Measurements from ENCODE around the gene ZNF646.

The ZNF646 gene

DNA sequence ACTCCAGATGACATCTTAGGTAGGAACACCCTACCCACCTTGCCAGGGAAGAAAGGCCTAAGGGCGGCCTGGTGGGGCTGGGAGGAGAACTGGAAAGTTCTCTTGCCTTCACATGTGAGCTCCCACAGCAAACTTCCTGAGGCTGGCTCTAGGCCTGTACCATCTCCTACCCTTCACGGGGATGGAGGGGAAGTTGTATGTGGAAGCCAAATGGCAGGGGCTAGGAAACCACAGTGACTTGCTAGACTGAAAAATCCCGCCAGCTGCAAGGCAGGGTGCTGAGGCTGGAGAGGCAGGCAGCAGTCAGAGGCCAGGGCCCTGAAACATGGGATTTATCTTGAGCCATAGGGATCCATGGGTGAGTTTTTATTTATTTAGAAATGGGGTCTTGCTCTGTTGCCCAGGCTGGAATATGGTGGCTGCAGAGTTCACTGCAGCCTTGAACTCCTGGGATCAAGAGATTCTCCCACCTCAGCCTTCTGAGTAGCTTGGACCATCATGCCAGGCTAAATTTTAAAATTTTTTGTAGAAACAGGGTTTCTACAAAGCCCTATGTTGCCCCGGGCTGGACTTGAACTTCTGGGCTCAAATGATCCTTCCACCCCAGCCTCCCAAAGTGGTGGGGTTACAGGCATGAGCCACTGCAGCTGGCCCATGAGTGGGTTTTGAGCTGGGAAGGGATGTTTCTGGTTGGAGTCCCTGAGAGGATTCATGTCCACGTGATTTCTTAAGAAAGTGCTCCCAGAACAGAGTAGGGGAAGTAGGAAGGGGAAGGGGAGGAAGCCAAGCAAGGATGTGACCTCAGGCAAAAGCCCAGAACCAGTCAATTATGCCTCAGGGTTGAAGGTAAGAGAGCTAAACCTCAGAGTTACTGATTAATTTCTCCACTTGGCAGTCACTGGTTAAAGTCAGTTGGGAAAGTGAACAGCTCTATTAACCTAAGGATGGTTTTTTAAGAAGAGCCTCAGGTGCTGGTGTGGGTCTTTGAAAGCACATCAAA is 39.2 kb downstream of the ZNF646 start:
- DNase-seq (ENCODE audit: low read depth): no peak
- TF ChIP-seq, protein P1, sequence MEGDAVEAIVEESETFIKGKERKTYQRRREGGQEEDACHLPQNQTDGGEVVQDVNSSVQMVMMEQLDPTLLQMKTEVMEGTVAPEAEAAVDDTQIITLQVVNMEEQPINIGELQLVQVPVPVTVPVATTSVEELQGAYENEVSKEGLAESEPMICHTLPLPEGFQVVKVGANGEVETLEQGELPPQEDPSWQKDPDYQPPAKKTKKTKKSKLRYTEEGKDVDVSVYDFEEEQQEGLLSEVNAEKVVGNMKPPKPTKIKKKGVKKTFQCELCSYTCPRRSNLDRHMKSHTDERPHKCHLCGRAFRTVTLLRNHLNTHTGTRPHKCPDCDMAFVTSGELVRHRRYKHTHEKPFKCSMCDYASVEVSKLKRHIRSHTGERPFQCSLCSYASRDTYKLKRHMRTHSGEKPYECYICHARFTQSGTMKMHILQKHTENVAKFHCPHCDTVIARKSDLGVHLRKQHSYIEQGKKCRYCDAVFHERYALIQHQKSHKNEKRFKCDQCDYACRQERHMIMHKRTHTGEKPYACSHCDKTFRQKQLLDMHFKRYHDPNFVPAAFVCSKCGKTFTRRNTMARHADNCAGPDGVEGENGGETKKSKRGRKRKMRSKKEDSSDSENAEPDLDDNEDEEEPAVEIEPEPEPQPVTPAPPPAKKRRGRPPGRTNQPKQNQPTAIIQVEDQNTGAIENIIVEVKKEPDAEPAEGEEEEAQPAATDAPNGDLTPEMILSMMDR (conservative IDR thresholded peaks at IDR 0.05; ENCODE audit: low read length): no peak
- H3K4me3 ChIP-seq (ENCODE audit: low read length): no peak overlapping the region

DNA sequence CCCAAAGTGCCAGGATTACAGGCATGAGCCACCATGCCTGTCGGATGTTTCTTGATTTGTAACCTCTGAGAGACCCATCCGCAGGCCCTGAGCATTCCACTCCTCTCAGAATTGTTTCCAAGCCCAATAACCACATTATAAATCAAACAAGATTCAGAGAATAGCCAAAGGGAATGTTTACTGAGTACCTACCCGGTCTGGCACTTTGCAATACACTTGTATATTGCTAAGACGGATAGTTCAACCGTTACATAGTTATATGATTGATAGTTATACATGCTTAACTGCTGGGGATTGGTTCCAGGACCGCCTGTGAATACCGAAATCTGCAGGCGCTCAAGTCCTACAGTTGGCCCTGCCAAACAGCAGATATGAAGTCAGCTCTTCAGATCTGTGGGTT is 40.2 kb downstream of the ZNF646 start:
- TF ChIP-seq, protein P1 (conservative IDR thresholded peaks at IDR 0.05; ENCODE audit: low read length): no peak
- no peak overlapping the region for H3K4me3 ChIP-seq (ENCODE audit: low read length)
- peak; percentile 35 for DNase-seq (ENCODE audit: low read depth)

DNA sequence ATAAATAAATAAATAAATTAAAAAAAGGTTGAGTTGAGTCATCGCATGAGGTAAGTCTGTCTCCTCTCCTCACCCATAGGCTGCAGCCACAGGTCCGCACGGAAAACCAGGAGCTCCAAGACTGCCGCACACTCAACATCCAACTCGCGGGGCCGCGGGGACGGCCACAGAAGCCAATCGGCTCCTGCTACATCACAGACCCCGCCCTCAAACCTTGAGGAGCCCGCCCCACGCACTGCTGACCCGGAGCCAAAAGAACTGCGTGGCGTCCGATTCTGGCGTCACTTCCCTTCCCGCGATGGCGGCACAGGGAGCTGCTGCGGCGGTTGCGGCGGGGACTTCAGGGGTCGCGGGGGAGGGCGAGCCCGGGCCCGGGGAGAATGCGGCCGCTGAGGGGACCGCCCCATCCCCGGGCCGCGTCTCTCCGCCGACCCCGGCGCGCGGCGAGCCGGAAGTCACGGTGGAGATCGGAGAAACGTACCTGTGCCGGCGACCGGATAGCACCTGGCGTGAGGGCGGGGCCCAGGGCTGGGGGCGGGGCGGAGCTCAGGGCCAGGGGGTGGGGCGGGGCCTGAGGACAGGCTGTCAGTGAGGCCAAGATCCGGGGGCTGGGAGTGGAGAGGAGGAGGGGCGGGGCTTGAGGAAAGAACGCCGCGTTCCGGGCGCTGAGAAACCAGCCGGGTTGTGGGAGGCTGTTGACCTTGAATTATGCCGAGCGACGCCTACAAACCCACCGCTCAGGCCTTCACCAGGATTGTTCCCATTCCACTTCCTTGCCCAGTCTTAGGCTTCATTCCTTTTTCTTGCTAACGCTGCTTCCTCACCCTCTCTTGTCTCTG is 43.4 kb downstream of the ZNF646 start, which contains the start of gene KAT8:
Gene KAT8, plus strand, starts transcription at position 281 of the 839 bp plus-strand sequence. Its CDS starts 18 bp downstream, at position 299.
- DNase-seq (ENCODE audit: low read depth): peak; percentile 96
- peak within 1 kb of the TSS; percentile 87 for H3K4me3 ChIP-seq (ENCODE audit: low read length)
- TF ChIP-seq, protein P1 (conservative IDR thresholded peaks at IDR 0.05; ENCODE audit: low read length): no peak

DNA sequence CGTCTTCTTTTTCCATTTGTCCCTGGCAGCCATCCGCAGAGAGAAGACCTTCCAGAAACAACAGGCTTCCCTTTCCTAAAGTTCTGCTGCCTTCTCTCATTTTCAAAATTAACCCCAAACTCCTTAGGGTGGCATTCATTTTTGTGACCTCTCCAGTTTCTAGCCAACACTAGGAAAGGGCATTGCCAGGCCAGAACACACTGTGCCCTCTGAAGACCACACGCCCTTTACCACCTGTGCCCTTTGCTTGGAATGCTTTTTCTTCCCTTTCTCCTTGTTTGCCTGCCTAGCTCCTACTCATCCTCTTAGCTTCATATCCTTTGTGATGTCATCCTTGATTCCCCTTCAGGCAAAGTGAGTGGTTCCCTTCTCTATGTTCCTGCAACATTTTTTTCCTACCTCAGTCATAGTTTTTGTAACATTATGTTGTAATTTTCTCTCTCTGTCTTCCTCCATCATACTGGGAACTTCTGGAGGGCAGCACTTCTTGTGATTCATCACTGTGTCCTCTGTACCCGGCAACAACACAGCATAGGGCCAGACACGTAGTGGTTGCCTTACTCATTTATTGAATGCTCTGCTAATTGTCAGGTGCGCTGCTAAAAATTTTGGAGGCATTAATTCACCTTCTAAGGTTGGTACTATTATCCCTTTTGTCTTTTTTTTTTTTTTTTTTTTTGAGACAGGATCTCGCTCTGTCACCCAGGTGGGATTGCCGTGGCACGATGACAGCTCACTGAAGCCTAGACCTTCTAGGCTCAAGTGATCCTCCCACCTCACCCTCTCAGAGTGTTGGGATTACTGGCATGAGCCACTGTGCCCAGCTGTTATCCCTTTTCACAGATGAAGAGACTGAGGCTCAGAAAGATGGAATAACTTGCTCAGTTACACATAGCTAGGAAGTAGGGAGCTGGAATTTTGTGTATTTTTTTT is 44.3 kb downstream of the ZNF646 start:
- TF ChIP-seq, protein P1 (conservative IDR thresholded peaks at IDR 0.05; ENCODE audit: low read length): no peak
- peak overlapping the region; percentile 87 for H3K4me3 ChIP-seq (ENCODE audit: low read length)
- peak; percentile 75 for DNase-seq (ENCODE audit: low read depth)

DNA sequence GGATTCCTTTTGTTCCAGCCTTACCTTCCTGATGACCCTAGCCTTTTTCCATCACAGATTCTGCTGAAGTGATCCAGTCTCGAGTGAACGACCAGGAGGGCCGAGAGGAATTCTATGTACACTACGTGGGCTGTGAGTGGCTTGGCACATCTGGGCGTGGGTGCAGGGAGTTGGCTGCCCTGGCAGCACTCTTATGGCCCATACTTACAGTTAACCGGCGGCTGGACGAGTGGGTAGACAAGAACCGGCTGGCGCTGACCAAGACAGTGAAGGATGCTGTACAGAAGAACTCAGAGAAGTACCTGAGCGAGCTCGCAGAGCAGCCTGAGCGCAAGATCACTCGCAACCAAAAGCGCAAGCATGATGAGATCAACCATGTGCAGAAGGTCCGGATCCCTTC is 45.9 kb downstream of the ZNF646 start:
- TF ChIP-seq, protein P1 (conservative IDR thresholded peaks at IDR 0.05; ENCODE audit: low read length): no peak
- no peak overlapping the region for H3K4me3 ChIP-seq (ENCODE audit: low read length)
- DNase-seq (ENCODE audit: low read depth): no peak

DNA sequence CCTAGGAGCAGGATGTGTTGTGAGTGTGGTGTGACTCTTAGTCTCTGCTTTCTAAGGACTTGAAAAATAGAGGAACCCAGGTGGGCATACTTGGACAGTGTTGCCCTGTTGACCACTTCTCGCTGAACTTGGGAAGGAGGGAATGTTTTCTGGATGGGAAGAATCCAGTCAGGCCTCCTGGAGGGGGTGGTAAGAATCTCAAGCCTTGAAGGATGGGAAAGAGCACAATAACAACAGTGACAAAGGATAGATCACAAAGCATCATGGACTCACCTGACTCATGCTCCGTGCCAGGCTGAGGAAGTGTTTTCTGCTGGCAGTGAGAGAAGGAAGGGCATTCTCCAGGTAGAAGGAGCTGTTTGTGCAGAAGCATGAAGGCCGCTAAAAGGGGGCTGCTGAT is 51.6 kb downstream of the ZNF646 start:
- TF ChIP-seq, protein P1 (conservative IDR thresholded peaks at IDR 0.05; ENCODE audit: low read length): no peak
- no peak for DNase-seq (ENCODE audit: low read depth)
- H3K4me3 ChIP-seq (ENCODE audit: low read length): no peak overlapping the region
